ENCODE measurements around the gene ESF1. TPM values are rescaled to one million over a fixed set of nuclear protein-coding genes. Genes with fewer than 3 reads are reported as not detected.

Gene ESF1
- total RNA-seq, 1 experiment from 2014 or later = 28.7 TPM

DNA sequence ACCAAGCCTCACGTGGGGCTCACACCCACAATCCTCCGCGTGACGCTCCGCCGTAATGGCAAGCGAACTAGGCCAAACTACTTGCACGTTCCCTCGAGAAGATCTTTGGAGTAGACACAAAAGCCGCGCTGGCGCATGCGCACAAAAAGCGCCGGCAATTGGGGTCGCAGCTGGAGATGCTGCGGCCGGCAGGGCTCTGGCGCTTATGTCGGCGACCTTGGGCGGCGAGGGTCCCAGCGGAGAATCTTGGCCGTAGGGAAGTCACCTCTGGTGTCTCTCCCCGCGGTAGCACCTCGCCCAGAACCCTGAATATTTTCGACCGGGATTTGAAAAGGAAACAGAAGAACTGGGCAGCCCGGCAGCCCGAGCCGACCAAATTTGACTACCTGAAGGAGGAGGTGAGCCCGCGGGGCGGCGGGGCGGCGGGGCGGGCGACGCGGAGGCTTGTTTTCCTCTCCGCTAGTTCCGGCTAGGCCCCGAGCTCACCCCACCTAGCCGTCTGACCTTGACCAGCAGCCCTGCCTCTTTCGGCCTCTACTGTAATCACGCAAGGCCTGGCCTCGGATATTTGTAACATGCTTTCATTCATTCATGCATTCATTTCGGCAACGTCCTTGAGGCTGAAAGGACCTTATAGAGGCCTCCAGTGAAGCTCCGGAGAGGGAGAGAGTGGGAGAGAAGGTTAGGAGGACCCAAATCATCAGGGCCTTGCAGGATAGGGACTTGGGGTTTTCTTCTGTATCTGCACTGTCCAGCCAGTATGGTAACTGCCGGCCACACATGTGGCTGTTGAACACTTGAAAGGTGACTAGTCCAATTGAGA, at the start of gene ESF1, which contains the start of gene NDUFAF5 (continued):
- TF ChIP-seq, protein P1, sequence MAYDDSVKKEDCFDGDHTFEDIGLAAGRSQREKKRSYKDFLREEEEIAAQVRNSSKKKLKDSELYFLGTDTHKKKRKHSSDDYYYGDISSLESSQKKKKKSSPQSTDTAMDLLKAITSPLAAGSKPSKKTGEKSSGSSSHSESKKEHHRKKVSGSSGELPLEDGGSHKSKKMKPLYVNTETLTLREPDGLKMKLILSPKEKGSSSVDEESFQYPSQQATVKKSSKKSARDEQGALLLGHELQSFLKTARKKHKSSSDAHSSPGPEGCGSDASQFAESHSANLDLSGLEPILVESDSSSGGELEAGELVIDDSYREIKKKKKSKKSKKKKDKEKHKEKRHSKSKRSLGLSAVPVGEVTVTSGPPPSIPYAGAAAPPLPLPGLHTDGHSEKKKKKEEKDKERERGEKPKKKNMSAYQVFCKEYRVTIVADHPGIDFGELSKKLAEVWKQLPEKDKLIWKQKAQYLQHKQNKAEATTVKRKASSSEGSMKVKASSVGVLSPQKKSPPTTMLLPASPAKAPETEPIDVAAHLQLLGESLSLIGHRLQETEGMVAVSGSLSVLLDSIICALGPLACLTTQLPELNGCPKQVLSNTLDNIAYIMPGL (CRISPR knock-in tag; IDR thresholded peaks at IDR 0.05) = peak; percentile 59; the same call in 1 of the 2 replicates
- TF ChIP-seq JAZF1 (CRISPR knock-in tag; IDR thresholded peaks at IDR 0.05) (no peak), SMAD3 (CRISPR knock-in tag; IDR thresholded peaks at IDR 0.05; ENCODE audit: borderline replicate concordance) (peak; percentile 71; the same call in 1 of the 2 replicates), FOXJ3 (CRISPR knock-in tag; IDR thresholded peaks at IDR 0.05; ENCODE audit: borderline replicate concordance) (no peak), IRF2 (CRISPR knock-in tag; IDR thresholded peaks at IDR 0.05; ENCODE audit: borderline replicate concordance, low read depth) (no peak), HMGA2 (CRISPR knock-in tag; IDR thresholded peaks at IDR 0.05) (no peak), TEAD1 (CRISPR knock-in tag; IDR thresholded peaks at IDR 0.05) (no peak), NFATC4 (CRISPR knock-in tag; IDR thresholded peaks at IDR 0.05) (no peak), CREM (CRISPR knock-in tag; IDR thresholded peaks at IDR 0.05) (no peak), ZNF232 (CRISPR knock-in tag; IDR thresholded peaks at IDR 0.05) (no peak), NR3C1 (CRISPR knock-in tag; conservative IDR thresholded peaks at IDR 0.05; ENCODE audit: low read depth) (no peak), OVOL2 (CRISPR knock-in tag; IDR thresholded peaks at IDR 0.05; ENCODE audit: borderline replicate concordance) (no peak), ZNF423 (CRISPR knock-in tag; IDR thresholded peaks at IDR 0.05) (no peak)
- TF ChIP-seq, protein P2, sequence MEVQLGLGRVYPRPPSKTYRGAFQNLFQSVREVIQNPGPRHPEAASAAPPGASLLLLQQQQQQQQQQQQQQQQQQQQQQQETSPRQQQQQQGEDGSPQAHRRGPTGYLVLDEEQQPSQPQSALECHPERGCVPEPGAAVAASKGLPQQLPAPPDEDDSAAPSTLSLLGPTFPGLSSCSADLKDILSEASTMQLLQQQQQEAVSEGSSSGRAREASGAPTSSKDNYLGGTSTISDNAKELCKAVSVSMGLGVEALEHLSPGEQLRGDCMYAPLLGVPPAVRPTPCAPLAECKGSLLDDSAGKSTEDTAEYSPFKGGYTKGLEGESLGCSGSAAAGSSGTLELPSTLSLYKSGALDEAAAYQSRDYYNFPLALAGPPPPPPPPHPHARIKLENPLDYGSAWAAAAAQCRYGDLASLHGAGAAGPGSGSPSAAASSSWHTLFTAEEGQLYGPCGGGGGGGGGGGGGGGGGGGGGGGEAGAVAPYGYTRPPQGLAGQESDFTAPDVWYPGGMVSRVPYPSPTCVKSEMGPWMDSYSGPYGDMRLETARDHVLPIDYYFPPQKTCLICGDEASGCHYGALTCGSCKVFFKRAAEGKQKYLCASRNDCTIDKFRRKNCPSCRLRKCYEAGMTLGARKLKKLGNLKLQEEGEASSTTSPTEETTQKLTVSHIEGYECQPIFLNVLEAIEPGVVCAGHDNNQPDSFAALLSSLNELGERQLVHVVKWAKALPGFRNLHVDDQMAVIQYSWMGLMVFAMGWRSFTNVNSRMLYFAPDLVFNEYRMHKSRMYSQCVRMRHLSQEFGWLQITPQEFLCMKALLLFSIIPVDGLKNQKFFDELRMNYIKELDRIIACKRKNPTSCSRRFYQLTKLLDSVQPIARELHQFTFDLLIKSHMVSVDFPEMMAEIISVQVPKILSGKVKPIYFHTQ (CRISPR knock-in tag; IDR thresholded peaks at IDR 0.05) = no peak
- TF ChIP-seq, protein P3, sequence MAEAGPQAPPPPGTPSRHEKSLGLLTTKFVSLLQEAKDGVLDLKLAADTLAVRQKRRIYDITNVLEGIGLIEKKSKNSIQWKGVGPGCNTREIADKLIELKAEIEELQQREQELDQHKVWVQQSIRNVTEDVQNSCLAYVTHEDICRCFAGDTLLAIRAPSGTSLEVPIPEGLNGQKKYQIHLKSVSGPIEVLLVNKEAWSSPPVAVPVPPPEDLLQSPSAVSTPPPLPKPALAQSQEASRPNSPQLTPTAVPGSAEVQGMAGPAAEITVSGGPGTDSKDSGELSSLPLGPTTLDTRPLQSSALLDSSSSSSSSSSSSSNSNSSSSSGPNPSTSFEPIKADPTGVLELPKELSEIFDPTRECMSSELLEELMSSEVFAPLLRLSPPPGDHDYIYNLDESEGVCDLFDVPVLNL (CRISPR knock-in tag; IDR thresholded peaks at IDR 0.05; ENCODE audit: borderline replicate concordance, low read depth) = no peak
- TF ChIP-seq, protein P4, sequence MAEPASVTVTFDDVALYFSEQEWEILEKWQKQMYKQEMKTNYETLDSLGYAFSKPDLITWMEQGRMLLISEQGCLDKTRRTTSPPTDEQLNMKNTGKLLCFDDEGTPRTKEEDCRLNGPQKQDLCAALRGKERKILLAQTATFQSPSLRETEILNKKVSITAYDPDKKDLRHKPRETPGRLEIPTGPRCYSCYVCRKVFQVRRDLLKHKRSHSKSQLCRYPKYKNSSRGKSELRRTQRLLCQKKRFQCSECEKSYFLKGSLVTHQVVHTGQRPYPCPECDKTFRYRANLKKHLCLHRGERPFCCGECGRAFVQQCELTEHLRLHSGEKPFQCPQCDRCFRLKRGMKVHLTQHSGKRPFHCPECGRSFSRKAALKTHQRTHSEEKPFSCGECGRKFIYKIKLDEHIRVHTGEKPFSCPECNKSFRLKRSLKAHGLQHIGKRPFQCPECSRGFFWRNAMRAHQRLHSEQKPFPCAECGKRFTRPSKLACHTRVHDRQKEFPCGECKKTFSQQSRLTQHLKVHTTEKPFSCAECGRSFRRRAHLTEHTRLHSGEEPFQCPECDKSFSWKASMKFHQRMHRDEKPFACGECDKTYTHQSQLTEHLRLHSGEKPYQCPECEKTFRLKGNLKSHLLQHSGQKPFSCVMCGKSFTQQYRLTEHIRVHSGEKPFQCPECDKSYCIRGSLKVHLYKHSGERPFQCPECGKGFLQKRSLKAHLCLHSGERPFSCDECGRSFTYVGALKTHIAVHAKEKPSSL (CRISPR knock-in tag; conservative IDR thresholded peaks at IDR 0.05) = no peak
- TF ChIP-seq, protein P5, sequence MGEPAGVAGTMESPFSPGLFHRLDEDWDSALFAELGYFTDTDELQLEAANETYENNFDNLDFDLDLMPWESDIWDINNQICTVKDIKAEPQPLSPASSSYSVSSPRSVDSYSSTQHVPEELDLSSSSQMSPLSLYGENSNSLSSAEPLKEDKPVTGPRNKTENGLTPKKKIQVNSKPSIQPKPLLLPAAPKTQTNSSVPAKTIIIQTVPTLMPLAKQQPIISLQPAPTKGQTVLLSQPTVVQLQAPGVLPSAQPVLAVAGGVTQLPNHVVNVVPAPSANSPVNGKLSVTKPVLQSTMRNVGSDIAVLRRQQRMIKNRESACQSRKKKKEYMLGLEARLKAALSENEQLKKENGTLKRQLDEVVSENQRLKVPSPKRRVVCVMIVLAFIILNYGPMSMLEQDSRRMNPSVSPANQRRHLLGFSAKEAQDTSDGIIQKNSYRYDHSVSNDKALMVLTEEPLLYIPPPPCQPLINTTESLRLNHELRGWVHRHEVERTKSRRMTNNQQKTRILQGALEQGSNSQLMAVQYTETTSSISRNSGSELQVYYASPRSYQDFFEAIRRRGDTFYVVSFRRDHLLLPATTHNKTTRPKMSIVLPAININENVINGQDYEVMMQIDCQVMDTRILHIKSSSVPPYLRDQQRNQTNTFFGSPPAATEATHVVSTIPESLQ (CRISPR knock-in tag; IDR thresholded peaks at IDR 0.05) = no peak
- TF ChIP-seq, protein P6, sequence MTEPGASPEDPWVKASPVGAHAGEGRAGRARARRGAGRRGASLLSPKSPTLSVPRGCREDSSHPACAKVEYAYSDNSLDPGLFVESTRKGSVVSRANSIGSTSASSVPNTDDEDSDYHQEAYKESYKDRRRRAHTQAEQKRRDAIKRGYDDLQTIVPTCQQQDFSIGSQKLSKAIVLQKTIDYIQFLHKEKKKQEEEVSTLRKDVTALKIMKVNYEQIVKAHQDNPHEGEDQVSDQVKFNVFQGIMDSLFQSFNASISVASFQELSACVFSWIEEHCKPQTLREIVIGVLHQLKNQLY (CRISPR knock-in tag; IDR thresholded peaks at IDR 0.05) = no peak
- TF ChIP-seq, protein P7, sequence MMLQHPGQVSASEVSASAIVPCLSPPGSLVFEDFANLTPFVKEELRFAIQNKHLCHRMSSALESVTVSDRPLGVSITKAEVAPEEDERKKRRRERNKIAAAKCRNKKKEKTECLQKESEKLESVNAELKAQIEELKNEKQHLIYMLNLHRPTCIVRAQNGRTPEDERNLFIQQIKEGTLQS (CRISPR knock-in tag; conservative IDR thresholded peaks at IDR 0.05) = no peak
- TF ChIP-seq, protein P8, sequence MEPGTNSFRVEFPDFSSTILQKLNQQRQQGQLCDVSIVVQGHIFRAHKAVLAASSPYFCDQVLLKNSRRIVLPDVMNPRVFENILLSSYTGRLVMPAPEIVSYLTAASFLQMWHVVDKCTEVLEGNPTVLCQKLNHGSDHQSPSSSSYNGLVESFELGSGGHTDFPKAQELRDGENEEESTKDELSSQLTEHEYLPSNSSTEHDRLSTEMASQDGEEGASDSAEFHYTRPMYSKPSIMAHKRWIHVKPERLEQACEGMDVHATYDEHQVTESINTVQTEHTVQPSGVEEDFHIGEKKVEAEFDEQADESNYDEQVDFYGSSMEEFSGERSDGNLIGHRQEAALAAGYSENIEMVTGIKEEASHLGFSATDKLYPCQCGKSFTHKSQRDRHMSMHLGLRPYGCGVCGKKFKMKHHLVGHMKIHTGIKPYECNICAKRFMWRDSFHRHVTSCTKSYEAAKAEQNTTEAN (CRISPR knock-in tag; IDR thresholded peaks at IDR 0.05) = no peak; the same call in 1 of the 2 replicates
- TF ChIP-seq, protein P9, sequence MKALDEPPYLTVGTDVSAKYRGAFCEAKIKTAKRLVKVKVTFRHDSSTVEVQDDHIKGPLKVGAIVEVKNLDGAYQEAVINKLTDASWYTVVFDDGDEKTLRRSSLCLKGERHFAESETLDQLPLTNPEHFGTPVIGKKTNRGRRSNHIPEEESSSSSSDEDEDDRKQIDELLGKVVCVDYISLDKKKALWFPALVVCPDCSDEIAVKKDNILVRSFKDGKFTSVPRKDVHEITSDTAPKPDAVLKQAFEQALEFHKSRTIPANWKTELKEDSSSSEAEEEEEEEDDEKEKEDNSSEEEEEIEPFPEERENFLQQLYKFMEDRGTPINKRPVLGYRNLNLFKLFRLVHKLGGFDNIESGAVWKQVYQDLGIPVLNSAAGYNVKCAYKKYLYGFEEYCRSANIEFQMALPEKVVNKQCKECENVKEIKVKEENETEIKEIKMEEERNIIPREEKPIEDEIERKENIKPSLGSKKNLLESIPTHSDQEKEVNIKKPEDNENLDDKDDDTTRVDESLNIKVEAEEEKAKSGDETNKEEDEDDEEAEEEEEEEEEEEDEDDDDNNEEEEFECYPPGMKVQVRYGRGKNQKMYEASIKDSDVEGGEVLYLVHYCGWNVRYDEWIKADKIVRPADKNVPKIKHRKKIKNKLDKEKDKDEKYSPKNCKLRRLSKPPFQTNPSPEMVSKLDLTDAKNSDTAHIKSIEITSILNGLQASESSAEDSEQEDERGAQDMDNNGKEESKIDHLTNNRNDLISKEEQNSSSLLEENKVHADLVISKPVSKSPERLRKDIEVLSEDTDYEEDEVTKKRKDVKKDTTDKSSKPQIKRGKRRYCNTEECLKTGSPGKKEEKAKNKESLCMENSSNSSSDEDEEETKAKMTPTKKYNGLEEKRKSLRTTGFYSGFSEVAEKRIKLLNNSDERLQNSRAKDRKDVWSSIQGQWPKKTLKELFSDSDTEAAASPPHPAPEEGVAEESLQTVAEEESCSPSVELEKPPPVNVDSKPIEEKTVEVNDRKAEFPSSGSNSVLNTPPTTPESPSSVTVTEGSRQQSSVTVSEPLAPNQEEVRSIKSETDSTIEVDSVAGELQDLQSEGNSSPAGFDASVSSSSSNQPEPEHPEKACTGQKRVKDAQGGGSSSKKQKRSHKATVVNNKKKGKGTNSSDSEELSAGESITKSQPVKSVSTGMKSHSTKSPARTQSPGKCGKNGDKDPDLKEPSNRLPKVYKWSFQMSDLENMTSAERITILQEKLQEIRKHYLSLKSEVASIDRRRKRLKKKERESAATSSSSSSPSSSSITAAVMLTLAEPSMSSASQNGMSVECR (CRISPR knock-in tag; IDR thresholded peaks at IDR 0.05; ENCODE audit: borderline replicate concordance) = no peak; the same call in 1 of the 2 replicates
